Measurements from ENCODE around the gene RAPSN.

GRCh38 chr11:47495856-47496217, 46.9 kb upstream of the RAPSN start:
- TF ChIP-seq, protein P1, sequence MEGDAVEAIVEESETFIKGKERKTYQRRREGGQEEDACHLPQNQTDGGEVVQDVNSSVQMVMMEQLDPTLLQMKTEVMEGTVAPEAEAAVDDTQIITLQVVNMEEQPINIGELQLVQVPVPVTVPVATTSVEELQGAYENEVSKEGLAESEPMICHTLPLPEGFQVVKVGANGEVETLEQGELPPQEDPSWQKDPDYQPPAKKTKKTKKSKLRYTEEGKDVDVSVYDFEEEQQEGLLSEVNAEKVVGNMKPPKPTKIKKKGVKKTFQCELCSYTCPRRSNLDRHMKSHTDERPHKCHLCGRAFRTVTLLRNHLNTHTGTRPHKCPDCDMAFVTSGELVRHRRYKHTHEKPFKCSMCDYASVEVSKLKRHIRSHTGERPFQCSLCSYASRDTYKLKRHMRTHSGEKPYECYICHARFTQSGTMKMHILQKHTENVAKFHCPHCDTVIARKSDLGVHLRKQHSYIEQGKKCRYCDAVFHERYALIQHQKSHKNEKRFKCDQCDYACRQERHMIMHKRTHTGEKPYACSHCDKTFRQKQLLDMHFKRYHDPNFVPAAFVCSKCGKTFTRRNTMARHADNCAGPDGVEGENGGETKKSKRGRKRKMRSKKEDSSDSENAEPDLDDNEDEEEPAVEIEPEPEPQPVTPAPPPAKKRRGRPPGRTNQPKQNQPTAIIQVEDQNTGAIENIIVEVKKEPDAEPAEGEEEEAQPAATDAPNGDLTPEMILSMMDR (IDR thresholded peaks at IDR 0.05; ENCODE audit: extremely low read depth in 1 of 2, insufficient read depth in 1 of 2, low read depth in 1 of 2, low read length in 2 of 2) = no peak
- TF ChIP-seq MAX (IDR thresholded peaks at IDR 0.05; ENCODE audit: insufficient read depth, insufficient read length) = no peak

All from endothelial cell of umbilical vein (primary cell).